SK-N-MC (cell line): ENCODE measurements around the gene HBA1.

Experiments
- EZH2 ChIP-seq: fragments of 200-600 bp; sonication (generic); IDR thresholded peaks from one replicate; pipeline ENCODE4 v1.6.1; 2017; ENCODE audit warnings: antibody characterized with exemption
- POLR2AphosphoS5 ChIP-seq: IDR thresholded peaks from 2 replicates; pipeline ENCODE4 v1.6.1; 2012; ENCODE audit warnings: mild to moderate bottlenecking, low read depth, low read length, borderline replicate concordance

DNA sequence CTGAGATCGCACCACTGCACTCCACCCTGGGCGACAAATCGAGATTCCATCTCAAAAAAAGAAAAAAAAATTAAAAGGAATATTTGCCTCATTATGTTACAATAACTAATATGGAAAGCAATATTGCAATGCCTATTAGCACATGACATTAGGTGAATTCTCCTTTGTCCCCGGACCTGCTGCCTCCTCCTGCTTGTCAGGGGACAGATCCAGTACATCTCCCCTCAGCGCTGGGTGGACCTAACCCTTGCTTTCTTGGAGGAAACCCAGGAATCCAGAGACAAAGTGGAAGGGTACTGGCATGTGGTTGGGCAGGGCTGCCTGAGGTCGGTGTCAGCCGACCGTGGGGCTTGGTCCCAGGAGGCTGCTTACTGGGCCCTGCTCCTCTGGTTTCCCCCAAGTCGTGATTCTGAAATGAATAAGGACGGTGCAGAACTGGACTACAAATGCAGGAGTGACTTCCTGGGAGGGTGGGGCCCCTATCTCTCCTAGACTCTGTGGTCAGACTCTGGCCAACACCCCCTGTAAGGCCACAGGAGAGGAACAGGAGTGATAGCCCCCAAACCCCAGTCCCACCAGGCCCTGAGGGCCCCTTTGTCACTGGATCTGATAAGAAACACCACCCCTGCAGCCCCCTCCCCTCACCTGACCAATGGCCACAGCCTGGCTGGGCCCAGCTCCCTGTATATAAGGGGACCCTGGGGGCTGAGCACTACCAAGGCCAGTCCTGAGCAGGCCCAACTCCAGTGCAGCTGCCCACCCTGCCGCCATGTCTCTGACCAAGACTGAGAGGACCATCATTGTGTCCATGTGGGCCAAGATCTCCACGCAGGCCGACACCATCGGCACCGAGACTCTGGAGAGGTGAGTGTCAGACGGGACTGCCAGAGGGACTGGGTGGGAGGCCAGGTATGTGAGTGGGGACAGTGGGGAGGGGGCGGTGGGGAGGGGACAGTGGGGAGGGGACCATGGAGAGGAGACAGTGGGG, 24.0 kb upstream of the HBA1 start, which contains the start of gene HBZ:
- TF ChIP-seq EZH2 (no peak), POLR2AphosphoS5 (no peak)
